ENCODE results near the gene MIEN1.

MIEN1 gene

GRCh38 chr17:39696731-39697130 is 33.6 kb downstream of the MIEN1 start:
- no peak overlapping the region for H3K4me3 ChIP-seq (ENCODE audit: low read depth, low read length)
- H3K36me3 ChIP-seq (ENCODE audit: control insufficient read depth, insufficient read depth, low read length), result no peaks in the 10 kb centered on the region
- no peak overlapping the region for H2AFZ ChIP-seq
- H3K27me3 ChIP-seq (ENCODE audit: control insufficient read depth, insufficient read depth, low read length), result no peaks in the 10 kb centered on the region
- H3K9ac ChIP-seq, result no peak overlapping the region
- no peaks in the 10 kb centered on the region for H3K9me3 ChIP-seq (ENCODE audit: control insufficient read depth, low read length)
- H3K79me2 ChIP-seq, result no peaks in the 10 kb centered on the region
- no peak overlapping the region for H3K27ac ChIP-seq
- no peak overlapping the region for H3K4me2 ChIP-seq (ENCODE audit: low read length)
- TF ChIP-seq, protein P1, sequence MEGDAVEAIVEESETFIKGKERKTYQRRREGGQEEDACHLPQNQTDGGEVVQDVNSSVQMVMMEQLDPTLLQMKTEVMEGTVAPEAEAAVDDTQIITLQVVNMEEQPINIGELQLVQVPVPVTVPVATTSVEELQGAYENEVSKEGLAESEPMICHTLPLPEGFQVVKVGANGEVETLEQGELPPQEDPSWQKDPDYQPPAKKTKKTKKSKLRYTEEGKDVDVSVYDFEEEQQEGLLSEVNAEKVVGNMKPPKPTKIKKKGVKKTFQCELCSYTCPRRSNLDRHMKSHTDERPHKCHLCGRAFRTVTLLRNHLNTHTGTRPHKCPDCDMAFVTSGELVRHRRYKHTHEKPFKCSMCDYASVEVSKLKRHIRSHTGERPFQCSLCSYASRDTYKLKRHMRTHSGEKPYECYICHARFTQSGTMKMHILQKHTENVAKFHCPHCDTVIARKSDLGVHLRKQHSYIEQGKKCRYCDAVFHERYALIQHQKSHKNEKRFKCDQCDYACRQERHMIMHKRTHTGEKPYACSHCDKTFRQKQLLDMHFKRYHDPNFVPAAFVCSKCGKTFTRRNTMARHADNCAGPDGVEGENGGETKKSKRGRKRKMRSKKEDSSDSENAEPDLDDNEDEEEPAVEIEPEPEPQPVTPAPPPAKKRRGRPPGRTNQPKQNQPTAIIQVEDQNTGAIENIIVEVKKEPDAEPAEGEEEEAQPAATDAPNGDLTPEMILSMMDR (IDR thresholded peaks at IDR 0.05), result no peak
- H3K4me1 ChIP-seq, result peaks cover 7% of the 10 kb centered on the region

- TF ChIP-seq, protein P1 (IDR thresholded peaks at IDR 0.05), result no peak
- H2AFZ ChIP-seq, result no peak overlapping the region
- H3K27me3 ChIP-seq (ENCODE audit: control insufficient read depth, insufficient read depth, low read length), result no peaks in the 10 kb centered on the region
- H3K27ac ChIP-seq, result no peak overlapping the region
- no peak overlapping the region for H3K4me3 ChIP-seq (ENCODE audit: low read depth, low read length)
- no peaks in the 10 kb centered on the region for H3K4me1 ChIP-seq
- H3K4me2 ChIP-seq (ENCODE audit: low read length), result no peak overlapping the region
- no peak overlapping the region for H3K9ac ChIP-seq
- no peaks in the 10 kb centered on the region for H3K36me3 ChIP-seq (ENCODE audit: control insufficient read depth, insufficient read depth, low read length)
- no peaks in the 10 kb centered on the region for H3K79me2 ChIP-seq
- H3K9me3 ChIP-seq (ENCODE audit: control insufficient read depth, low read length), result no peaks in the 10 kb centered on the region
Measured at GRCh38 chr17:39695089-39695474, 35.2 kb downstream of the MIEN1 start.

DNA sequence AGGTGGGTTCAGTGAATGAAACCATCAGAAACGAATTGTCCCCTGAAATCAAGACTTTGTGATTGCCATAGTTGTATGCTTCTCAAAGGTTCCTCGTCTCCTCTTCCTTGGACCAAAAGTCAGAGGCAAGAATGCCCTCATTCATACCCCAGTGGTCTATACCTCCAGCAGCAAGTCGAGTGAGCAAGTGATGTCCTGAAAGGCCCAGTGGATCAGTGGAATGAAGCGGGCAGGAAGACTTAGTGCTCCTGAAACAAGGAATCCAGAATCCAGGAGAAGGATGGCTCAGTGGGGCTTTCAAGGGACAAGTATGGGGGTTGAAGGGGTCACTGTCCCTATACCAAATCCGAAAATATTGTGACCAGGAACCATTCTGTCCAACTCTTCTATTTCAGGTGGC is 35.7 kb downstream of the MIEN1 start:
- H3K27ac ChIP-seq, result no peak overlapping the region
- no peak overlapping the region for H3K9ac ChIP-seq
- H3K27me3 ChIP-seq (ENCODE audit: control insufficient read depth, insufficient read depth, low read length), result no peaks in the 10 kb centered on the region

DNA sequence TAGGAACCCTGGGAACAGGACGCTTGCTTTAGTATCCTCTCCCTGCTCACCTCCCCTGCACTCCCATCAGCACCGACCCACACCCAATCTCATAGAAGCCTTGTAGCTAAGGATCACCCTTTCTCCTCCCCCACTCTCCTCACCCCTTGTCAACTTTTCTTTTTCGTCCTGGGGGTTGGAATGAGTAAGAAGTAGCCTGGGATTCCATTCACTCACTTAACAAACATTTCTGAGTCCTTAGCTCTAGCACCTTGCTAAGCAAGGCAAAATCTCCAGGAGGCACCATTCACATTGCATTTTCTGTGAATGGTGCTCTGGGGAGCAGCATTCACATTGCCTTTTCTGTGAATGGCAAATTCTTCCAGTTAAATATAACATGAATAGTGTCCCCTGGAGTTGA is 41.4 kb downstream of the MIEN1 start:
- Histone ChIP-seq H3K36me3 (ENCODE audit: control insufficient read depth, insufficient read depth, low read length) (no peaks in the 10 kb centered on the region), H3K27me3 (ENCODE audit: control insufficient read depth, insufficient read depth, low read length) (no peaks in the 10 kb centered on the region), H2AFZ (peak overlapping the region; percentile 98), H3K9me3 (ENCODE audit: control insufficient read depth, low read length) (no peaks in the 10 kb centered on the region), H3K9ac (no peak overlapping the region), H3K4me1 (peaks cover 8% of the 10 kb centered on the region), H3K79me2 (no peaks in the 10 kb centered on the region), H3K4me2 (ENCODE audit: low read length) (peak overlapping the region; percentile 93), H3K4me3 (ENCODE audit: low read depth, low read length) (peak overlapping the region; percentile 100), H3K27ac (peak overlapping the region; percentile 97)
- TF ChIP-seq, protein P1 (IDR thresholded peaks at IDR 0.05), result no peak

More for the DNA sequence above, 35.7 kb downstream of the MIEN1 start:
- Histone ChIP-seq H3K79me2 (no peaks in the 10 kb centered on the region), H3K9me3 (ENCODE audit: control insufficient read depth, low read length) (no peaks in the 10 kb centered on the region), H3K4me2 (ENCODE audit: low read length) (no peak overlapping the region), H3K4me3 (ENCODE audit: low read depth, low read length) (no peak overlapping the region), H2AFZ (no peak overlapping the region), H3K4me1 (no peaks in the 10 kb centered on the region), H3K36me3 (ENCODE audit: control insufficient read depth, insufficient read depth, low read length) (no peaks in the 10 kb centered on the region)
- TF ChIP-seq, protein P1 (IDR thresholded peaks at IDR 0.05), result no peak

DNA sequence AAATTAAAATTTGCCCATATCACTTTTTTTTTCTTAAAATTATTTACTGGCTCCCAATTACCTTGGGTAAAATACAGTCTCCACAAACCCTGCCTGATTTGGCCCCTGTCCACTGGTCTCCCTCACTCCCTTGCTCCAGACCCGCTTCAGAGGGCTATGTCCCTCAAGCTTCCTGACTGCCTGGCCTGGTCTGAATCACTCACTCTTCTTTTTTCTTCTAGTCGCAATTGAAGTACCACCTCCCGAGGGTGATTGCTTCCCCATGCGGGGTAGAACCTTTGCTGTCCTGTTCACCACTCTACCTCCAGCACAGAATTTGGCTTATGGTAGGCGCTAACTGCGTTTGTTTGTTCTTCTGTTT is 41.9 kb downstream of the MIEN1 start:
- Histone ChIP-seq H3K9ac (no peak overlapping the region), H3K79me2 (no peaks in the 10 kb centered on the region), H3K27me3 (ENCODE audit: control insufficient read depth, insufficient read depth, low read length) (no peaks in the 10 kb centered on the region), H3K36me3 (ENCODE audit: control insufficient read depth, insufficient read depth, low read length) (no peaks in the 10 kb centered on the region), H3K9me3 (ENCODE audit: control insufficient read depth, low read length) (no peaks in the 10 kb centered on the region), H2AFZ (peak overlapping the region; percentile 98), H3K4me3 (ENCODE audit: low read depth, low read length) (peak overlapping the region; percentile 100), H3K4me1 (peaks cover 8% of the 10 kb centered on the region), H3K4me2 (ENCODE audit: low read length) (peak overlapping the region; percentile 93), H3K27ac (peak overlapping the region; percentile 97)
- TF ChIP-seq, protein P1 (IDR thresholded peaks at IDR 0.05), result no peak
